Measurements from ENCODE around the gene PPIL1. TPM values are rescaled to one million over a fixed set of nuclear protein-coding genes. Genes with fewer than 3 reads are reported as not detected.

Gene PPIL1
- total and polyA plus RNA-seq, 2 of the 4 experiments (the other 2 are of a cell fraction) = 28.4 to 58.4 TPM

DNA sequence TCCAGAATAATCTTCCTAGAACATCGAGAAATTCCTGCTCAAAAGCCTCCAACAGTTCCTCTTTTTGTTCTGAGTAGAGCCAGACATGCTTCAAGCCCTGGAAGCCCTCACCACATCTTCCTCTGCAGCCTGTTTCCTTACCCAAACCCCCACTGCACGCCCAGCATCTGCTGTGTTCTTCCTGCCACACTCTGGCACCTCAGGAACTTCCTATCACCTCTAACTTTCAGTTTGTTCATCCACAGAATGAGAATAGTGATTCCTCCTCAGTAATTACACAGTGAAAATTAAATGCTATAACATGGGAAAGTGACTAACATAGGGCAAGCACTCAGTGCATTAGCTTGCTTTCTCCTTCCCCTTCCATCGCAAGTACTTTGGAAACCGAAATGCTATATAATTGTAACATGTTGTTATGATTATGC is 37.4 kb upstream of the PPIL1 start:
- ChIA-PET POLR2A (ENCODE audit: unreplicated experiment) (no interaction called here), CTCF (no interaction called here)
- no peak overlapping the region; the same call in 2 of the 3 replicates for H2BK15ac ChIP-seq (ENCODE audit: low read depth, low read length)
- DNase-seq (no peak), ATAC-seq (ENCODE audit: low read depth) (no peak)
- H2BK120ac ChIP-seq (ENCODE audit: low read depth, low read length) = peak overlapping the region; percentile 20
- no peak overlapping the region; the same call in 1 of the 2 replicates for H3K4ac ChIP-seq (ENCODE audit: low read depth, low read length)
- H3K9ac ChIP-seq (ENCODE audit: low read depth, low read length) = no peak overlapping the region
- intact Hi-C loops (cut with micrococcal nuclease) (no loop called here), in situ Hi-C loops (cut with MboI; ENCODE audit: low sequenced_read_pairs) (no loop called here), dilution Hi-C loops (cut with HindIII; ENCODE audit: low sequenced_read_pairs, unreplicated experiment) (no loop called here)
- peaks cover 18% of the 10 kb centered on the region for H3K36me3 ChIP-seq (ENCODE audit: control insufficient read depth, insufficient read depth, low read length)
- H3K14ac ChIP-seq (replicated peaks; ENCODE audit: low read depth, low read length) = no peak overlapping the region
- no peak overlapping the region for H3K18ac ChIP-seq (ENCODE audit: low read depth, low read length)
- peak overlapping the region; percentile 46; the same call in 1 of the 2 replicates for H3K23ac ChIP-seq (ENCODE audit: low read depth, low read length)
- H3K9me3 ChIP-seq (ENCODE audit: control insufficient read depth, insufficient read depth, low read length) = no peaks in the 10 kb centered on the region
- no peak overlapping the region for H3K4me3 ChIP-seq (ENCODE audit: insufficient read depth, low read depth, low read length)
- no peak overlapping the region; the same call in 1 of the 2 replicates for H2BK20ac ChIP-seq (ENCODE audit: low read depth, low read length)
- peak overlapping the region; percentile 23; the same call in 1 of the 2 replicates for H3K27ac ChIP-seq (ENCODE audit: insufficient read depth, low read length)
- no peak overlapping the region for H3K4me2 ChIP-seq (ENCODE audit: low read depth, low read length)
- no peak for TF ChIP-seq NFE2L2 (IDR thresholded peaks at IDR 0.05; ENCODE audit: low read depth, low read length)
- no peak for TF ChIP-seq MXI1 (IDR thresholded peaks at IDR 0.05; ENCODE audit: borderline replicate concordance, low read depth, low read length)
- TF ChIP-seq, protein P1, sequence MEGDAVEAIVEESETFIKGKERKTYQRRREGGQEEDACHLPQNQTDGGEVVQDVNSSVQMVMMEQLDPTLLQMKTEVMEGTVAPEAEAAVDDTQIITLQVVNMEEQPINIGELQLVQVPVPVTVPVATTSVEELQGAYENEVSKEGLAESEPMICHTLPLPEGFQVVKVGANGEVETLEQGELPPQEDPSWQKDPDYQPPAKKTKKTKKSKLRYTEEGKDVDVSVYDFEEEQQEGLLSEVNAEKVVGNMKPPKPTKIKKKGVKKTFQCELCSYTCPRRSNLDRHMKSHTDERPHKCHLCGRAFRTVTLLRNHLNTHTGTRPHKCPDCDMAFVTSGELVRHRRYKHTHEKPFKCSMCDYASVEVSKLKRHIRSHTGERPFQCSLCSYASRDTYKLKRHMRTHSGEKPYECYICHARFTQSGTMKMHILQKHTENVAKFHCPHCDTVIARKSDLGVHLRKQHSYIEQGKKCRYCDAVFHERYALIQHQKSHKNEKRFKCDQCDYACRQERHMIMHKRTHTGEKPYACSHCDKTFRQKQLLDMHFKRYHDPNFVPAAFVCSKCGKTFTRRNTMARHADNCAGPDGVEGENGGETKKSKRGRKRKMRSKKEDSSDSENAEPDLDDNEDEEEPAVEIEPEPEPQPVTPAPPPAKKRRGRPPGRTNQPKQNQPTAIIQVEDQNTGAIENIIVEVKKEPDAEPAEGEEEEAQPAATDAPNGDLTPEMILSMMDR (conservative IDR thresholded peaks at IDR 0.05; ENCODE audit: low read depth, low read length) = no peak
- TF ChIP-seq, protein P2, sequence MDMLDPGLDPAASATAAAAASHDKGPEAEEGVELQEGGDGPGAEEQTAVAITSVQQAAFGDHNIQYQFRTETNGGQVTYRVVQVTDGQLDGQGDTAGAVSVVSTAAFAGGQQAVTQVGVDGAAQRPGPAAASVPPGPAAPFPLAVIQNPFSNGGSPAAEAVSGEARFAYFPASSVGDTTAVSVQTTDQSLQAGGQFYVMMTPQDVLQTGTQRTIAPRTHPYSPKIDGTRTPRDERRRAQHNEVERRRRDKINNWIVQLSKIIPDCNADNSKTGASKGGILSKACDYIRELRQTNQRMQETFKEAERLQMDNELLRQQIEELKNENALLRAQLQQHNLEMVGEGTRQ (IDR thresholded peaks at IDR 0.05; ENCODE audit: low read depth, low read length) = no peak
- no peak for TF ChIP-seq CEBPB (IDR thresholded peaks at IDR 0.05; ENCODE audit: low read depth, low read length)
- no peak for TF ChIP-seq RAD21 (IDR thresholded peaks at IDR 0.05; ENCODE audit: low read length)
- TF ChIP-seq RFX5 (IDR thresholded peaks at IDR 0.05; ENCODE audit: low read depth, low read length) = no peak
- H3K9me1 ChIP-seq (ENCODE audit: insufficient read depth, low read length) = peaks cover 14% of the 10 kb centered on the region
- H2AK5ac ChIP-seq (ENCODE audit: low read depth, low read length) = 0 out of 2 replicates have a peak overlapping the region, but pooled peaks have one; percentile 20
- H3K27me3 ChIP-seq (ENCODE audit: control insufficient read depth, insufficient read depth, low read length) = no peaks in the 10 kb centered on the region
- peaks cover 4 to 15% of the 10 kb centered on the region in 2 experiments; a peak in 3 of 4 replicates for H3K79me1 ChIP-seq (ENCODE audit: low read depth in 1 of 2, low read length in 2 of 2)
- no peak overlapping the region for H3K56ac ChIP-seq (ENCODE audit: extremely low read depth, insufficient read depth, low read length)
- H2BK5ac ChIP-seq (ENCODE audit: low read depth, low read length, poor library complexity, severe bottlenecking) = no peak overlapping the region
- 100% methylated on average over 1 of the region's 4 CpGs; no CpG with 5 or more reads in 1 of the 2 experiments for WGBS, 2 experiments (ENCODE audit: extremely low coverage in 2 of 2, insufficient read length in 1 of 2)
- H4K5ac ChIP-seq (ENCODE audit: low read depth, low read length) = no peak overlapping the region; the same call in 1 of the 2 replicates
- no peak overlapping the region for H2AFZ ChIP-seq (replicated peaks; ENCODE audit: low read length, poor library complexity)
- peak overlapping the region; percentile 38; the same call in 1 of the 2 replicates for H4K91ac ChIP-seq (ENCODE audit: insufficient read depth, low read depth, low read length)
- peaks cover 15% of the 10 kb centered on the region for H3K4me1 ChIP-seq (ENCODE audit: control insufficient read depth, insufficient read depth, low read length)
- H4K8ac ChIP-seq (ENCODE audit: low read depth in 2 of 2, low read length in 2 of 2) = no peak overlapping the region
- no TSS peak for BruUV-seq (replicated peaks)
- peaks cover 21% of the 10 kb centered on the region for H4K20me1 ChIP-seq (ENCODE audit: insufficient read depth, low read length)
- no peak overlapping the region for H2AK9ac ChIP-seq (replicated peaks; ENCODE audit: low read depth, low read length, poor library complexity)

Measured in IMR-90 (cell line).